Measurements from ENCODE around the gene MN1. TPM values are rescaled to one million over a fixed set of nuclear protein-coding genes. Genes with fewer than 3 reads are reported as not detected.

The MN1 gene
- total RNA-seq, result 4.0 and 7.8 TPM in 2 replicates

GRCh38 chr22:27801616-27802345, at the start of gene MN1:
TSS of gene MN1 (minus strand) at chr22:27801756. CDS start at chr22:27800543, 1,213 bp downstream.

Other genes starting within 250 kb of the MN1 start
- 32.7 and 34.9 TPM in 2 replicates for gene PITPNB, start 117.5 kb upstream of the MN1 start, total RNA-seq

Measured in vein endothelial cell (primary cell).